Measurements from ENCODE around the gene CREB3L2. TPM values are rescaled to one million over a fixed set of nuclear protein-coding genes. Genes with fewer than 3 reads are reported as not detected.

Gene CREB3L2
- total and polyA plus RNA-seq, 2 experiments from 2014 or later = 37.6 to 38.3 TPM

DNA sequence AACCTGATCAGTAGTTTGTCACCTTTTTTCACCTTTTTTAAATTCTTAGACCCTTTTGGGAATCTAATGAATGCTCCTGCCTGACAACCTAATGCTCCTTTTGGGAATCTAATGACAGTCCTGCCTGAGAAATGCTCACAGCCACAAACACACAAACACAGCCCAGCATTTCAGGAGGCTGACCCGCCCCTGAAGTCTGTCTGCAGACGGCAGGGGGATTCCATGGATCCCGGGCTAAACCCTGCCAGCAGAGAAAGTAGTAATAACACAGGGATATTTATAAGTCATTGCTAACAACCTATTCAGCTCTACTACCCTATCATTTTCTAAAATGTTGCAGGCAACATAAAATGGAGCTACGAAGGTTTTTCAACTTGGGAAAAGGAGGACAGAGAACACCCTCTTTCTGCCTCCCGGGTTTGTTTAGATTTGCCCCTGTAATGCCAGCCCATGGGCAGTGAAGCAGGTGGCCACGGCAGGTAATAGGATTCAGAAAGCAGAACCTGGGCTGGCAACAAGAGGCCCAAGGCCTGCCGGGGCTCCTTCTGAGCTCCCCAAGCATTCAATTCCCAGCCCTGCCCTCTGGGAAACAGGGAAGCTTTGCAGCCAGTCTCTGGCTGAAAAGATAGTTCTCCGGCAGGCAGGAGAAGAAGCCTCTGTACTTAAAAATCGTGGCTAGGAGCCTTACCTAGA is 65.2 kb downstream of the CREB3L2 start:
- no peaks in the 10 kb centered on the region for H3K27me3 ChIP-seq
- no peak for DNase-seq (ENCODE audit: low spot score)
- no peak overlapping the region for H3K4me2 ChIP-seq
- WGBS (ENCODE audit: low lambda C conversion rate, missing lambda C conversion rate) = 66% methylated on average over 9 of the region's 9 CpGs
- peaks cover 11% of the 10 kb centered on the region for H4K20me1 ChIP-seq (ENCODE audit: insufficient read depth, poor library complexity, severe bottlenecking)
- no peak overlapping the region for H3K27ac ChIP-seq
- TF ChIP-seq EZH2 (IDR thresholded peaks at IDR 0.05; ENCODE audit: borderline replicate concordance) (no peak), EZH2phosphoT487 (IDR thresholded peaks at IDR 0.05; ENCODE audit: low read depth, severe bottlenecking, unreplicated experiment) (no peak)
- TF ChIP-seq, protein P1, sequence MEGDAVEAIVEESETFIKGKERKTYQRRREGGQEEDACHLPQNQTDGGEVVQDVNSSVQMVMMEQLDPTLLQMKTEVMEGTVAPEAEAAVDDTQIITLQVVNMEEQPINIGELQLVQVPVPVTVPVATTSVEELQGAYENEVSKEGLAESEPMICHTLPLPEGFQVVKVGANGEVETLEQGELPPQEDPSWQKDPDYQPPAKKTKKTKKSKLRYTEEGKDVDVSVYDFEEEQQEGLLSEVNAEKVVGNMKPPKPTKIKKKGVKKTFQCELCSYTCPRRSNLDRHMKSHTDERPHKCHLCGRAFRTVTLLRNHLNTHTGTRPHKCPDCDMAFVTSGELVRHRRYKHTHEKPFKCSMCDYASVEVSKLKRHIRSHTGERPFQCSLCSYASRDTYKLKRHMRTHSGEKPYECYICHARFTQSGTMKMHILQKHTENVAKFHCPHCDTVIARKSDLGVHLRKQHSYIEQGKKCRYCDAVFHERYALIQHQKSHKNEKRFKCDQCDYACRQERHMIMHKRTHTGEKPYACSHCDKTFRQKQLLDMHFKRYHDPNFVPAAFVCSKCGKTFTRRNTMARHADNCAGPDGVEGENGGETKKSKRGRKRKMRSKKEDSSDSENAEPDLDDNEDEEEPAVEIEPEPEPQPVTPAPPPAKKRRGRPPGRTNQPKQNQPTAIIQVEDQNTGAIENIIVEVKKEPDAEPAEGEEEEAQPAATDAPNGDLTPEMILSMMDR (IDR thresholded peaks at IDR 0.05; ENCODE audit: poor library complexity) = no peak
- H3K9me2 ChIP-seq (replicated peaks; ENCODE audit: insufficient read depth) = no peaks in the 10 kb centered on the region
- H2AFZ ChIP-seq = no peak overlapping the region
- no peaks in the 10 kb centered on the region for H3K9me3 ChIP-seq (ENCODE audit: low read depth)
- no peaks in the 10 kb centered on the region for H3K36me3 ChIP-seq (replicated peaks; ENCODE audit: insufficient read depth, low read depth)
- peaks cover 55% of the 10 kb centered on the region for H3K4me1 ChIP-seq (ENCODE audit: insufficient read depth)
- H3K4me3 ChIP-seq = no peak overlapping the region
- peaks cover 91% of the 10 kb centered on the region for H3K79me2 ChIP-seq

DNA sequence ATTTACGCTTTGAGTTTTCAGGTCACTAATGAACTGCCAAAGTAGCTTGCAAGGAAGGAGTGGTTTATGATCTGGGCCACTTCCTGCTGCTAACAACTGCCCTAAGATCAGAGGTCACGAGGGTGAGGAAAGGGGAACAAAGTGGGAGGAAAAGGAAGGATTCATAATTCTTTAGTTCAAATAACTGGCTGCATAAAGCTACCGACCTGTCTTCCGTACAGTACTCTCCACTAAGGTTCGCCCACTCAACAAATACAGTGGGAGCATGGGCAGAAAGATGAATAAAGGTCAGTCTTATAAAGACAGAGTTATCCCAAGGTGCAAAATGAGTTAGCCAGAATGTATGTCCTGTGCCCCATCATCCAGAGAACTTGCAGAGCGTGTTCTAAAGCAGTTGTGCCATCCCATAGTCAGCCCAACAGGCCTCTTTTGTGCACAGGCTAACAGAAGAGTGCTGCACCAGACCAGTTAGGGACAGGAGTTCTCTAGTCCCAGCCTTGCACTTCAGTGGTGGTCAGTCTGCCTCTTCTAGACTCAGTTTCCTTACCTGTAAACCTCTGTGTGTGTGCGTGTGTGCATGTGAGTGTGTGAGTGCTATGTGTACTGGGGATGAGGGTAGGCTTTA is 65.9 kb downstream of the CREB3L2 start:
- no peak for DNase-seq (ENCODE audit: low spot score)
- H3K79me2 ChIP-seq = peaks cover 91% of the 10 kb centered on the region
- TF ChIP-seq EZH2 (IDR thresholded peaks at IDR 0.05; ENCODE audit: borderline replicate concordance) = no peak
- no peak for TF ChIP-seq EZH2phosphoT487 (IDR thresholded peaks at IDR 0.05; ENCODE audit: low read depth, severe bottlenecking, unreplicated experiment)
- TF ChIP-seq, protein P1 (IDR thresholded peaks at IDR 0.05; ENCODE audit: poor library complexity) = no peak
- 88% methylated on average over 7 of the region's 7 CpGs for WGBS (ENCODE audit: low lambda C conversion rate, missing lambda C conversion rate)
- H3K4me3 ChIP-seq = no peak overlapping the region
- H3K4me2 ChIP-seq = no peak overlapping the region
- H4K20me1 ChIP-seq (ENCODE audit: insufficient read depth, poor library complexity, severe bottlenecking) = peaks cover 11% of the 10 kb centered on the region
- no peaks in the 10 kb centered on the region for H3K36me3 ChIP-seq (replicated peaks; ENCODE audit: insufficient read depth, low read depth)
- H3K9me3 ChIP-seq (ENCODE audit: low read depth) = no peaks in the 10 kb centered on the region
- H3K27ac ChIP-seq = no peak overlapping the region
- no peaks in the 10 kb centered on the region for H3K9me2 ChIP-seq (replicated peaks; ENCODE audit: insufficient read depth)
- H2AFZ ChIP-seq = no peak overlapping the region
- H3K27me3 ChIP-seq = no peaks in the 10 kb centered on the region
- H3K4me1 ChIP-seq (ENCODE audit: insufficient read depth) = peaks cover 49% of the 10 kb centered on the region

DNA sequence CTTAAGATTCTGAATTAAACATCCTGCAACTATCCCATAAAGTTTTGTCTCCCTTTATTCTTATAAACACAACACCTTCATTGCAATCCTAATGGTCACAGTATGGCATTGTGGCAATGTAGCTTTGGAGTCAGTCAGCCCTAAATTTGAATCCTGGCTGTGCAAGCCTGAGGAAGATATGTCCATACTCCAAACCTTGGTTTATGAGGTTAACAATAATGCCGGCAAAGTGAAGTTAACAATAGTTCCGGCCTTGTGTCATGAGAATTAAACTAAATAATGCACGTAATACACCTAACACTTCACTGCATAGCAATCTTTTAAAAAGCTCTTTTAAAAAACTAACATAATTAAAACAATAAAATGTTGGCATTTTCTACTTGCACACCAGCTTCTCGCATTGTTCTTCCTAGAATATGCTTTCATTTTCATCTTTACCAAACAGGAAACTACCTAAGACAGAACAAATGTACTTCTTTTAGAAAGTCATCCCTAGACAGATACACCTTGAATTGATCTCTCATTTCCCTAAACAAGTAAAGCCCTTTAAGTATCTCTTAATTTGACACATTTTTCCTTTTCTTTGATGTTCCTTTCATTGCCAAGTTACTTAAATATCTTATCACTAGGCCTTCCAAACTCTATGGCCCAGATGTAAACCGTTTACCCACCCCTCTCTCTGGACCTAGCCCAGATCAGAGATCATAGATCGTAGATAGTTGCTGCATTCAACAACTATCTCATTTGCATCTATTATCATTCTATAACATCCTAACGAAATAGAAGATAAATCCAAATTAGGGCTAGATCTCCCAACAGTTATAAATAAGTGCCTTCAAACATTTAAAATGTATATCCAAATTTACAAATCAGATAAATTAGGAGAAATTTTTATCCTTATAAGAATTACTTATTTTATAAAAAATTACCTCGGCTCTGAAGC is 66.7 kb downstream of the CREB3L2 start:
- Histone ChIP-seq H3K27ac (no peak overlapping the region), H4K20me1 (ENCODE audit: insufficient read depth, poor library complexity, severe bottlenecking) (peaks cover 11% of the 10 kb centered on the region), H3K9me3 (ENCODE audit: low read depth) (no peaks in the 10 kb centered on the region), H3K9me2 (replicated peaks; ENCODE audit: insufficient read depth) (no peaks in the 10 kb centered on the region), H3K79me2 (peaks cover 94% of the 10 kb centered on the region), H3K36me3 (replicated peaks; ENCODE audit: insufficient read depth, low read depth) (no peaks in the 10 kb centered on the region), H3K4me3 (no peak overlapping the region), H2AFZ (no peak overlapping the region), H3K4me1 (ENCODE audit: insufficient read depth) (peaks cover 42% of the 10 kb centered on the region), H3K27me3 (no peaks in the 10 kb centered on the region), H3K4me2 (no peak overlapping the region)
- DNase-seq (ENCODE audit: low spot score) = no peak
- no peak for TF ChIP-seq EZH2 (IDR thresholded peaks at IDR 0.05; ENCODE audit: borderline replicate concordance)
- 77% methylated on average over 8 of the region's 8 CpGs for WGBS (ENCODE audit: low lambda C conversion rate, missing lambda C conversion rate)

Measured in hepatocyte (in vitro differentiated cells).